ENCODE data around the gene AIG1. TPM values are rescaled to one million over a fixed set of nuclear protein-coding genes. Genes with fewer than 3 reads are reported as not detected.

Gene AIG1
- total RNA-seq, 1 donor from 2014 or later, result 31.3 TPM

GRCh38 chr6:143283887-143284645 is 223.4 kb downstream of the AIG1 start:
- H3K27ac Mint-ChIP-seq, result no peak overlapping the region
- peaks cover 15% of the 10 kb centered on the region for H3K4me1 Mint-ChIP-seq
- H3K36me3 Mint-ChIP-seq, result peaks cover 3% of the 10 kb centered on the region
- H3K4me3 Mint-ChIP-seq, result no peak overlapping the region
- no peaks in the 10 kb centered on the region for H3K27me3 Mint-ChIP-seq (ENCODE audit: low read depth)
- DNase-seq (ENCODE audit: low spot score in 2 of 2, unreplicated experiment in 2 of 2), result no peak
- no peak for TF ChIP-seq CTCF (IDR thresholded peaks at IDR 0.05; ENCODE audit: unreplicated experiment)
- H3K9me3 Mint-ChIP-seq, result no peaks in the 10 kb centered on the region

GRCh38 chr6:143286251-143286795 is 225.6 kb downstream of the AIG1 start:
- Mint-ChIP-seq H3K27ac (peak overlapping the region; percentile 49), H3K36me3 (peaks cover 3% of the 10 kb centered on the region), H3K4me1 (peaks cover 15% of the 10 kb centered on the region), H3K27me3 (ENCODE audit: low read depth) (no peaks in the 10 kb centered on the region), H3K9me3 (no peaks in the 10 kb centered on the region), H3K4me3 (no peak overlapping the region)
- no peak for DNase-seq (ENCODE audit: low spot score in 2 of 2, unreplicated experiment in 2 of 2)
- no peak for TF ChIP-seq CTCF (IDR thresholded peaks at IDR 0.05; ENCODE audit: unreplicated experiment)

GRCh38 chr6:143288923-143289322 is 228.2 kb downstream of the AIG1 start:
- no peaks in the 10 kb centered on the region for H3K9me3 Mint-ChIP-seq
- TF ChIP-seq CTCF (IDR thresholded peaks at IDR 0.05; ENCODE audit: unreplicated experiment), result no peak
- DNase-seq (ENCODE audit: low spot score in 2 of 2, unreplicated experiment in 2 of 2), result no peak
- no peak overlapping the region for H3K27ac Mint-ChIP-seq
- no peaks in the 10 kb centered on the region for H3K27me3 Mint-ChIP-seq (ENCODE audit: low read depth)
- H3K4me3 Mint-ChIP-seq, result no peak overlapping the region
- peaks cover 15% of the 10 kb centered on the region for H3K4me1 Mint-ChIP-seq
- peaks cover 3% of the 10 kb centered on the region for H3K36me3 Mint-ChIP-seq

- Mint-ChIP-seq H3K36me3 (peaks cover 3% of the 10 kb centered on the region), H3K4me3 (no peak overlapping the region), H3K27ac (no peak overlapping the region), H3K9me3 (no peaks in the 10 kb centered on the region), H3K27me3 (ENCODE audit: low read depth) (no peaks in the 10 kb centered on the region), H3K4me1 (peaks cover 14% of the 10 kb centered on the region)
- no peak for TF ChIP-seq CTCF (IDR thresholded peaks at IDR 0.05; ENCODE audit: unreplicated experiment)
- no peak for DNase-seq (ENCODE audit: low spot score in 2 of 2, unreplicated experiment in 2 of 2)
These were observed 229.5 kb downstream of the AIG1 start for GRCh38 chr6:143290206-143290605.

GRCh38 chr6:143293523-143293922 is 232.8 kb downstream of the AIG1 start:
- no peaks in the 10 kb centered on the region for H3K4me1 Mint-ChIP-seq
- H3K27ac Mint-ChIP-seq, result no peak overlapping the region
- H3K4me3 Mint-ChIP-seq, result no peak overlapping the region

More at GRCh38 chr6:143293523-143293922, 232.8 kb downstream of the AIG1 start:
- H3K36me3 Mint-ChIP-seq, result peaks cover 3% of the 10 kb centered on the region
- H3K9me3 Mint-ChIP-seq, result no peaks in the 10 kb centered on the region
- TF ChIP-seq CTCF (IDR thresholded peaks at IDR 0.05; ENCODE audit: unreplicated experiment), result no peak
- DNase-seq (ENCODE audit: low spot score in 2 of 2, unreplicated experiment in 2 of 2), result no peak
- H3K27me3 Mint-ChIP-seq (ENCODE audit: low read depth), result no peaks in the 10 kb centered on the region
